ENCODE data around the gene SEC61B. TPM values are rescaled to one million over a fixed set of nuclear protein-coding genes. Genes with fewer than 3 reads are reported as not detected.

The SEC61B gene
- polyA plus RNA-seq, 1 experiment = 134 TPM

GRCh38 chr9:99262949-99263418 lies 40.9 kb downstream of the SEC61B start:
- H3K27me3 ChIP-seq (ENCODE audit: control insufficient read depth, insufficient read depth, low read length) = no peaks in the 10 kb centered on the region
- H3K4me3 ChIP-seq (ENCODE audit: low read depth, low read length) = no peak overlapping the region
- no peak for DNase-seq (ENCODE audit: low read depth)
- ChIA-PET CTCF (interaction anchor here (1.0 kb wide), 1 partner anchor 32 kb away, joined by 3 read pairs; no protein-coding TSS in a partner anchor), POLR2A (no interaction called here)
- TF ChIP-seq, protein P1, sequence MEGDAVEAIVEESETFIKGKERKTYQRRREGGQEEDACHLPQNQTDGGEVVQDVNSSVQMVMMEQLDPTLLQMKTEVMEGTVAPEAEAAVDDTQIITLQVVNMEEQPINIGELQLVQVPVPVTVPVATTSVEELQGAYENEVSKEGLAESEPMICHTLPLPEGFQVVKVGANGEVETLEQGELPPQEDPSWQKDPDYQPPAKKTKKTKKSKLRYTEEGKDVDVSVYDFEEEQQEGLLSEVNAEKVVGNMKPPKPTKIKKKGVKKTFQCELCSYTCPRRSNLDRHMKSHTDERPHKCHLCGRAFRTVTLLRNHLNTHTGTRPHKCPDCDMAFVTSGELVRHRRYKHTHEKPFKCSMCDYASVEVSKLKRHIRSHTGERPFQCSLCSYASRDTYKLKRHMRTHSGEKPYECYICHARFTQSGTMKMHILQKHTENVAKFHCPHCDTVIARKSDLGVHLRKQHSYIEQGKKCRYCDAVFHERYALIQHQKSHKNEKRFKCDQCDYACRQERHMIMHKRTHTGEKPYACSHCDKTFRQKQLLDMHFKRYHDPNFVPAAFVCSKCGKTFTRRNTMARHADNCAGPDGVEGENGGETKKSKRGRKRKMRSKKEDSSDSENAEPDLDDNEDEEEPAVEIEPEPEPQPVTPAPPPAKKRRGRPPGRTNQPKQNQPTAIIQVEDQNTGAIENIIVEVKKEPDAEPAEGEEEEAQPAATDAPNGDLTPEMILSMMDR (IDR thresholded peaks at IDR 0.05; ENCODE audit: insufficient read depth, low read depth, low read length) = no peak
- H3K36me3 ChIP-seq (ENCODE audit: control insufficient read depth, insufficient read depth, low read length) = no peaks in the 10 kb centered on the region

DNA sequence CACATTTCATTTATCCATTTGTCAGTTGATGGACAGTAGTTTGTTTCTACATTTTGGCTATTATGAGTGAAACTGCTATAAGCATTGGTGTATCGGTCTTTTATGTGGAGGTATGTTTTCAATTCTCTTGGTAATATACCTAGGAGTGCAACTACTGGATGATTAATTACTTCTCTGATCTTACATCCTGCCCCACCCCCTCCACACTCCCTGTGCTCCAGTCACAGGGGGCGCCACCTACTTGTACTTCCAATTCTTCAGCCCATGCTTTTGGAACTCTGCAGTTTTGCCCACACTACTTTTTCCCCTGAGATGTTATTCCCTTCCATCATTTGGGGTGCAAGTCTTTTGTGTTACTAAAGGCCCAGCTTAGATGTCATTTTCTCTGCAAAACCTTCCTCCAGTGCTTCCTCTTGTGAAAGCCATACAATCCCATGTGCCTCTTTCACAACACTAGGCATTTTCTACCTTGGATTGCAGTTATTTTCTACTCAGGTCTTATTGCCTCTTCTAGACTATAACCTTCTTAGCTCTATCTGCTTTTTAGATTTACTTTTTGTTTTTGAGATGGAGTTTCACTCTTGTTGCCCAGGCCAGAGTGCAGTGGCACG lies 42.1 kb downstream of the SEC61B start:
- TF ChIP-seq, protein P1 (IDR thresholded peaks at IDR 0.05; ENCODE audit: insufficient read depth, low read depth, low read length) = peak; percentile 37; the same call in 1 of the 2 replicates
- Histone ChIP-seq H3K4me3 (ENCODE audit: low read depth, low read length) (no peak overlapping the region), H3K36me3 (ENCODE audit: control insufficient read depth, insufficient read depth, low read length) (no peaks in the 10 kb centered on the region), H3K27me3 (ENCODE audit: control insufficient read depth, insufficient read depth, low read length) (no peaks in the 10 kb centered on the region)
- ChIA-PET CTCF (interaction anchor here (1.3 kb wide), 1 partner anchor 102 kb away, joined by 3 read pairs; no protein-coding TSS in a partner anchor), POLR2A (no interaction called here)
- DNase-seq (ENCODE audit: low read depth) = no peak

DNA sequence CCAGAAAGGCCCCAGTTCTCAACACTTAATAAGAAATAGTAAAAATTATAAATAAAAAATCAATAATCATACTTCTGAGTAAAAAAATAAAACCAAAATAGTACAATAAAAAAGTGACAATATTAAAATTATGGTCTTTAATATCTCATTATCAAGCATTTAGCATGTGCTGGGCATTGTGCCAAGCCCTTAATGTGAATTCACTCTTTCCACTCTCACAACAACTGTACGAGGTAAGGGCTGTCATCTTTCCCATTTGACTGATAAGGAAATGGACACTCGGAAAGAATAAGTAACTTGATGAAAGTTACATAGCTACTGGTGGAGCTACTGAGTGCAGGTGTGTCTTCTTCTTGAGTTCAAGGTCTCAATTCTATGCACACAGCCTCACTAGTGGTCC lies 43.6 kb downstream of the SEC61B start:
- TF ChIP-seq, protein P1 (IDR thresholded peaks at IDR 0.05; ENCODE audit: insufficient read depth, low read depth, low read length) = no peak
- Histone ChIP-seq H3K4me3 (ENCODE audit: low read depth, low read length) (no peak overlapping the region), H3K36me3 (ENCODE audit: control insufficient read depth, insufficient read depth, low read length) (no peaks in the 10 kb centered on the region), H3K27me3 (ENCODE audit: control insufficient read depth, insufficient read depth, low read length) (no peaks in the 10 kb centered on the region)
- ChIA-PET POLR2A (no interaction called here), CTCF (interaction anchor here (0.6 to 1.7 kb wide), 15 partner anchors 9 to 952 kb away, joined by 3 to 8 read pairs (median 3); partner anchors contain the start of gene NR4A3)
- DNase-seq (ENCODE audit: low read depth) = no peak

- no peak for DNase-seq (ENCODE audit: low read depth)
- CTCF ChIA-PET = interaction anchor here (0.6 to 1.7 kb wide), 14 partner anchors 9 to 951 kb away, joined by 3 to 8 read pairs (median 3); partner anchors contain the start of gene NR4A3
- no peaks in the 10 kb centered on the region for H3K36me3 ChIP-seq (ENCODE audit: control insufficient read depth, insufficient read depth, low read length)
- no peaks in the 10 kb centered on the region for H3K27me3 ChIP-seq (ENCODE audit: control insufficient read depth, insufficient read depth, low read length)
- POLR2A ChIA-PET = no interaction called here
- TF ChIP-seq, protein P1 (IDR thresholded peaks at IDR 0.05; ENCODE audit: insufficient read depth, low read depth, low read length) = peak; percentile 94
- H3K4me3 ChIP-seq (ENCODE audit: low read depth, low read length) = no peak overlapping the region
These were observed 44.4 kb downstream of the SEC61B start for GRCh38 chr9:99266255-99267023.

GRCh38 chr9:99269416-99269815 lies 47.3 kb downstream of the SEC61B start:
- Histone ChIP-seq H3K27me3 (ENCODE audit: control insufficient read depth, insufficient read depth, low read length) (no peaks in the 10 kb centered on the region), H3K36me3 (ENCODE audit: control insufficient read depth, insufficient read depth, low read length) (no peaks in the 10 kb centered on the region), H3K4me3 (ENCODE audit: low read depth, low read length) (no peak overlapping the region)
- CTCF ChIA-PET = interaction anchor here (0.7 to 1.4 kb wide), 4 partner anchors 10 to 167 kb away, joined by 3 read pairs; no protein-coding TSS in a partner anchor
- POLR2A ChIA-PET = no interaction called here
- DNase-seq (ENCODE audit: low read depth) = peak; percentile 96
- TF ChIP-seq, protein P1 (IDR thresholded peaks at IDR 0.05; ENCODE audit: insufficient read depth, low read depth, low read length) = no peak

Measured in BJ (cell line).